Neuronal stem cell (in vitro differentiated cells): ENCODE results near the gene CCDC8.

ENCODE experiments used
- DNase-seq: peaks from one replicate; pipeline ENCODE4 v3.0.0-alpha.2; 2013; ENCODE audit warnings: low spot score
- H2AFZ ChIP-seq: one replicate; pipeline ENCODE4 v1.6.1; 2013; ENCODE audit warnings: mild to moderate bottlenecking, low read length, inconsistent platforms
- H2AK5ac ChIP-seq: 2 replicates; pipeline ENCODE4 v1.6.1; 2013; ENCODE audit warnings: low read depth, mild to moderate bottlenecking, inconsistent platforms, low read length, moderate library complexity, mixed read lengths
- H2BK120ac ChIP-seq: 2 replicates; pipeline ENCODE4 v1.6.1; 2013; ENCODE audit warnings: low read depth, mild to moderate bottlenecking, inconsistent platforms, low read length, moderate library complexity, mixed read lengths
- H2BK12ac ChIP-seq: one replicate; pipeline ENCODE4 v1.6.1; 2013; ENCODE audit warnings: low read length, inconsistent platforms
- H2BK15ac ChIP-seq: 2 replicates; pipeline ENCODE4 v1.6.1; 2013; ENCODE audit warnings: mild to moderate bottlenecking, low read length, inconsistent platforms, mixed read lengths
- H2BK5ac ChIP-seq: one replicate; pipeline ENCODE4 v1.6.1; 2013; ENCODE audit warnings: inconsistent platforms, mild to moderate bottlenecking, low read length, moderate library complexity
- H3K14ac ChIP-seq: one replicate; pipeline ENCODE4 v1.6.1; 2013; ENCODE audit warnings: low read length, inconsistent platforms
- H3K18ac ChIP-seq: 2 replicates; pipeline ENCODE4 v1.6.1; 2013; ENCODE audit warnings: low read length, inconsistent platforms
- H3K23ac ChIP-seq: 2 replicates; pipeline ENCODE4 v1.6.1; 2013; ENCODE audit warnings: low read depth, mild to moderate bottlenecking, mixed read lengths, low read length, inconsistent platforms; ENCODE audit not compliant: poor library complexity
- H3K27ac ChIP-seq: replicated peaks from 3 replicates; pipeline ENCODE4 v1.5.1; 2013; ENCODE audit warnings: low read length, inconsistent platforms
- H3K27me3 ChIP-seq, 3 experiments: 2 replicates each; pipeline ENCODE4 v1.6.1; 2013; ENCODE audit warnings: low read length in 3 of 3, mild to moderate bottlenecking in 2 of 3, inconsistent platforms in 1 of 3, low read depth in 1 of 3, mixed read lengths in 1 of 3, moderate library complexity in 1 of 3; ENCODE audit not compliant: control insufficient read depth in 3 of 3, insufficient read depth in 3 of 3
- H3K36me3 ChIP-seq, 2 donors: replicated peaks in 1 of 2; 2 replicates each; pipeline ENCODE4 v1.6.1; 2013; ENCODE audit warnings: low read length in 2 of 2; ENCODE audit not compliant: control insufficient read depth in 2 of 2, insufficient read depth in 2 of 2
- H3K4ac ChIP-seq: 2 replicates; pipeline ENCODE4 v1.6.1; 2013; ENCODE audit warnings: inconsistent platforms, mild to moderate bottlenecking, low read length, moderate library complexity
- H3K4me1 ChIP-seq, 2 donors: 1 replicate in 1 of 2; 2 replicates in 1 of 2; pipeline ENCODE4 v1.6.1; 2013; ENCODE audit warnings: low read length in 2 of 2, low read depth in 1 of 2; ENCODE audit not compliant: control insufficient read depth in 2 of 2, insufficient read depth in 1 of 2
- H3K4me2 ChIP-seq: one replicate; pipeline ENCODE4 v1.6.1; 2013; ENCODE audit warnings: mild to moderate bottlenecking, low read length, inconsistent platforms; ENCODE audit not compliant: insufficient read depth, poor library complexity, severe bottlenecking
- H3K4me3 ChIP-seq, 2 donors: 2 replicates each; pipeline ENCODE4 v1.5.1; 2013; ENCODE audit warnings: low read length in 2 of 2, mild to moderate bottlenecking in 2 of 2, inconsistent platforms in 1 of 2, moderate library complexity in 1 of 2
- H3K79me1 ChIP-seq: one replicate; pipeline ENCODE4 v1.6.1; 2013; ENCODE audit warnings: low read depth, mild to moderate bottlenecking, inconsistent platforms, low read length, moderate library complexity
- H3K9ac ChIP-seq: one replicate; pipeline ENCODE4 v1.6.1; 2013; ENCODE audit warnings: mild to moderate bottlenecking, low read depth, low read length, inconsistent platforms; ENCODE audit not compliant: poor library complexity
- H3K9me3 ChIP-seq, 2 donors: replicated peaks in 1 of 2; 2 replicates each; pipeline versions ENCODE3 to v1.6.1; 2013; ENCODE audit warnings: low read length in 2 of 2, mild to moderate bottlenecking in 2 of 2, inconsistent platforms in 1 of 2, low read depth in 1 of 2, mixed read lengths in 1 of 2, moderate library complexity in 1 of 2; ENCODE audit not compliant: control insufficient read depth in 2 of 2, insufficient read depth in 1 of 2
- H4K8ac ChIP-seq: one replicate; pipeline ENCODE4 v1.6.1; 2013; ENCODE audit warnings: low read depth, mild to moderate bottlenecking, inconsistent platforms, low read length, moderate library complexity
- H4K91ac ChIP-seq: one replicate; pipeline ENCODE4 v1.6.1; 2013; ENCODE audit warnings: low read length, low read depth, mild to moderate bottlenecking, inconsistent platforms; ENCODE audit not compliant: poor library complexity
- WGBS, 2 donors: extraction: QIAGEN DNeasy Blood & Tissue Kit; methylation state at CpG; one replicate each; pipeline ENCODE4 v1.1.7; 2013; ENCODE audit warnings: missing lambda C conversion rate in 2 of 2, mixed read lengths in 1 of 2; ENCODE audit not compliant: insufficient read length in 2 of 2, insufficient replicate concordance in 1 of 2; ENCODE audit errors: extremely low coverage in 2 of 2; 5-methylcytosine and 5-hydroxymethylcytosine counted together

The CCDC8 gene

DNA sequence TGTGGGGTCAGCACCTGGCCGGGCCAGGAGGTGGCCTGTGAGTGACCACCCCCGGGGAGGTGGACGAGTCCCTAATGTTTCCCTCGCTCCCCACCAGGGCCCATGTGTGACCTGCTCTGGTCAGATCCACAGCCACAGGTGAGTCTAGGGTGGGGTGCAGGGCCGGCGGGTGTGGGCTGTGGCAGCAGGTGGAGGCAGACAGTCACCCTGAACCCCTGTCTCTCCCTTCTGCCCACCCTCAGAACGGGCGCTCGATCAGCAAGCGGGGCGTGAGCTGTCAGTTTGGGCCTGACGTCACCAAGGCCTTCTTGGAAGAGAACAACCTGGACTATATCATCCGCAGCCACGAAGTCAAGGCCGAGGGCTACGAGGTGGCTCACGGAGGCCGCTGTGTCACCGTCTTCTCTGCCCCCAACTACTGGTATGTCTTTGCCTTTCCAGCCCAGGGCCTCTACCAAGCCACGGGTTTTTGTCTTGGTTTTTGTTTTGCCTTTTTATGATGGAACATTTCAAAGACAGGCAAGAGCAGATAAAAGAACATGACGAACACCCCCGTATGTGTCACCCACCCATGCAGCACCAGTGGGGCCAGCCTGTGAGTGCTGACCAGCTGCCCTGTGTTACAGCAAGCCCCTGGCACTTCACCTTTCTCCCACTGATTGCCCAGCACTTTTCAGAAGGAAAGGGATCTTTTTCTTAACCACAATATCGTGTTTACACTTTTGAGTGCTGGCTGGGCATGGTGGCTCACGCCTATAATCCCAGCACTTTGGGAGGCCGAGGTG, 24.9 kb downstream of the CCDC8 start:
- H2AFZ ChIP-seq: no peak overlapping the region
- no peak overlapping the region for H3K4me3 ChIP-seq
- no peaks in the 10 kb centered on the region for H3K27me3 ChIP-seq
- WGBS, 2 donors: no CpG with 5 or more reads among the region's 25 CpGs
- H3K9ac ChIP-seq: no peak overlapping the region
- peak overlapping the region; percentile 34 for H3K18ac ChIP-seq
- no peak overlapping the region for H3K14ac ChIP-seq
- no peaks in the 10 kb centered on the region for H3K4me1 ChIP-seq
- H2BK120ac ChIP-seq: no peak overlapping the region
- no peak overlapping the region for H3K4ac ChIP-seq
- H4K91ac ChIP-seq: no peak overlapping the region
- H3K27ac ChIP-seq: no peak overlapping the region
- no peak overlapping the region for H2AK5ac ChIP-seq
- no peak overlapping the region for H3K23ac ChIP-seq
- H2BK15ac ChIP-seq: no peak overlapping the region
- H2BK12ac ChIP-seq: no peak overlapping the region
- peaks cover 6% of the 10 kb centered on the region for H3K79me1 ChIP-seq
- H3K4me2 ChIP-seq: no peak overlapping the region
- H2BK5ac ChIP-seq: no peak overlapping the region
- H4K8ac ChIP-seq: no peak overlapping the region
- peaks cover 6 to 8% of the 10 kb centered on the region in 2 donors for H3K9me3 ChIP-seq
- peaks cover 57 to 98% of the 10 kb centered on the region in 2 donors for H3K36me3 ChIP-seq
- no peak for DNase-seq

DNA sequence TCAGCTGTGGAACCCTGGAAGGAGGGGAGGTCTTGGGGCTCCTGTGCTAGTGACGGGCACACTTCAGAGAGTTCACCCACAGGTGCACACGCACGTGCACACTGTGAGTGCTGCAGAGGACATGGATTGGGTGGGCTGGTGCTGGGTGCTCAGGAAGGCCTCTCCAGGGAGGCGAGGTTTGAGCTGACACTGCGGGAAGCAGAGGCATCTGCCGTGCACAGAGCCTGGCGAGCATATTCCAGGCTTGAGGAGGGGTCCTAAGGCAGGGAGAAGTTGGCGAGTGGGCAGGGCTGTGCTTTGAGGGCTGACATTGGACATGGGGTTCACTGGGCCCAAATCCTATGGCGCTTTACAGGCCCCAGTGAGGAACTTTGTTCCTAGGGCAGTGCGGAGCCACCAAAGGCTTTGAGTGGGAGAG, 25.6 kb downstream of the CCDC8 start:
- H3K4me3 ChIP-seq: no peak overlapping the region
- WGBS, 2 donors: no CpG with 5 or more reads among the region's 10 CpGs
- H2BK5ac ChIP-seq: no peak overlapping the region
- H3K4me2 ChIP-seq: no peak overlapping the region
- no peak overlapping the region for H3K9ac ChIP-seq
- no peak for DNase-seq
- H3K27me3 ChIP-seq: no peaks in the 10 kb centered on the region
- no peak overlapping the region for H2AFZ ChIP-seq
- no peak overlapping the region for H2BK15ac ChIP-seq
- no peak overlapping the region for H3K4ac ChIP-seq
- H3K27ac ChIP-seq: no peak overlapping the region
- no peak overlapping the region for H3K18ac ChIP-seq
- no peaks in the 10 kb centered on the region for H3K4me1 ChIP-seq
- H3K23ac ChIP-seq: no peak overlapping the region
- no peak overlapping the region for H3K14ac ChIP-seq
- H3K79me1 ChIP-seq: peaks cover 6% of the 10 kb centered on the region
- H2AK5ac ChIP-seq: no peak overlapping the region
- peaks cover 6 to 8% of the 10 kb centered on the region in 2 donors for H3K9me3 ChIP-seq
- no peak overlapping the region for H2BK12ac ChIP-seq
- no peak overlapping the region for H4K8ac ChIP-seq
- no peak overlapping the region for H4K91ac ChIP-seq
- no peak overlapping the region for H2BK120ac ChIP-seq
- peaks cover 65 to 99% of the 10 kb centered on the region in 2 donors for H3K36me3 ChIP-seq

- WGBS, 2 donors: no CpG with 5 or more reads among the region's 30 CpGs
- H2AK5ac ChIP-seq: no peak overlapping the region
Observed at GRCh38 chr19:46386996-46387712, 26.2 kb downstream of the CCDC8 start.

GRCh38 chr19:46386151-46386550, 27.2 kb downstream of the CCDC8 start:
- H2AK5ac ChIP-seq: no peak overlapping the region
- WGBS, 2 donors: no CpG with 5 or more reads among the region's 10 CpGs
- H3K36me3 ChIP-seq: peaks cover 69 to 99% of the 10 kb centered on the region in 2 donors
- no peaks in the 10 kb centered on the region for H3K4me1 ChIP-seq
- no peak overlapping the region for H2BK12ac ChIP-seq
- H4K8ac ChIP-seq: no peak overlapping the region
- H2BK120ac ChIP-seq: no peak overlapping the region
- H3K14ac ChIP-seq: no peak overlapping the region
- no peak overlapping the region for H2BK15ac ChIP-seq
- no peak overlapping the region for H3K18ac ChIP-seq
- H2BK5ac ChIP-seq: no peak overlapping the region
- H3K79me1 ChIP-seq: peaks cover 6% of the 10 kb centered on the region
- peaks cover 6 to 8% of the 10 kb centered on the region in 2 donors for H3K9me3 ChIP-seq
- no peak overlapping the region for H3K4me3 ChIP-seq
- no peak overlapping the region for H2AFZ ChIP-seq
- no peak overlapping the region for H4K91ac ChIP-seq
- H3K27me3 ChIP-seq: no peaks in the 10 kb centered on the region
- no peak for DNase-seq
- H3K4me2 ChIP-seq: no peak overlapping the region
- H3K27ac ChIP-seq: no peak overlapping the region
- no peak overlapping the region for H3K4ac ChIP-seq
- H3K23ac ChIP-seq: no peak overlapping the region
- H3K9ac ChIP-seq: no peak overlapping the region

More at GRCh38 chr19:46386996-46387712, 26.2 kb downstream of the CCDC8 start:
- Histone ChIP-seq H3K4me2 (no peak overlapping the region), H2BK15ac (no peak overlapping the region), H3K9ac (peak overlapping the region; percentile 70), H3K18ac (no peak overlapping the region), H3K4me3 (peak overlapping the region in 1 of 2 donors; percentile 19), H3K9me3 (peaks cover 6 to 8% of the 10 kb centered on the region in 2 donors), H2AFZ (no peak overlapping the region), H2BK5ac (peak overlapping the region; percentile 34), H4K91ac (no peak overlapping the region), H3K27me3 (no peaks in the 10 kb centered on the region), H4K8ac (peak overlapping the region; percentile 2), H3K79me1 (peaks cover 6% of the 10 kb centered on the region), H3K4me1 (no peaks in the 10 kb centered on the region), H3K27ac (no peak overlapping the region), H3K36me3 (peaks cover 68 to 99% of the 10 kb centered on the region in 2 donors), H3K4ac (no peak overlapping the region), H3K23ac (peak overlapping the region; percentile 28), H3K14ac (peak overlapping the region; percentile 6), H2BK120ac (no peak overlapping the region), H2BK12ac (peak overlapping the region; percentile 52)
- no peak for DNase-seq
